K562 (cell line): Measurements from ENCODE around the gene DUSP16. TPM values are rescaled to one million over a fixed set of nuclear protein-coding genes. Genes with fewer than 3 reads are reported as not detected.
"Not testable (repeated sequence)": the region's sequence is repeated elsewhere in the genome, so short reads cannot be mapped to it uniquely, and the experiment has no call there.

Source experiments
- ATAC-seq: fragments of 200-7000 bp; cut with Tn5 transposase; 3 replicates; pipeline ENCODE4 v1.9.1; 2020; ENCODE audit warnings: moderate library complexity
- BruUV-seq: library from RNA; stranded (reverse); fragments of 400-500 nt; replicated peaks from 2 replicates; lab custom pipeline; 2021; lab: Mats Ljungman, UMichigan
- CTCF ChIA-PET: fragments of 300-600 bp; formaldehyde crosslinking; extraction: SDS; loops from one replicate; lab custom pipeline; 2021; ENCODE audit warnings: low intra/inter-chr PET ratio; lab: Yijun Ruan, JAX
- POLR2A ChIA-PET: fragments of 300-600, 350-650 bp; sonication (Branson Sonifier 250); formaldehyde crosslinking; extraction: SDS; loops from one replicate; lab custom pipeline; 2021; ENCODE audit warnings: antibody characterized with exemption, inconsistent platforms; lab: Yijun Ruan, JAX
- DNase-seq, 4 experiments: peaks; one replicate each; pipeline versions ENCODE4 v3.0.0 to v3.0.0-alpha.2; 2011 to 2018; ENCODE audit warnings: low spot score in 3 of 4, mixed read lengths in 3 of 4; ENCODE audit errors: extremely low read depth in 1 of 4
- FAIRE-seq: peaks from 2 replicates; lab custom pipeline; 2011; peaks lifted over from hg19 to GRCh38; lab: Jason Lieb, UNC
- H2AFZ ChIP-seq: 2 replicates; pipeline ENCODE4 v1.6.0; 2011; ENCODE audit warnings: low read depth, low read length, control low read depth, inconsistent platforms
- H3K27ac ChIP-seq: fragments of 200-600 bp; 3 replicates; pipeline ENCODE4 v1.8.0; 2011; ENCODE audit warnings: low read depth, mild to moderate bottlenecking, control low read depth, inconsistent platforms, low read length, moderate library complexity, mixed read lengths; ENCODE audit errors: extremely low read depth
- H3K27me3 ChIP-seq, 2 experiments: fragments of 300-600 bp in 1 of 2; 2 replicates in 1 of 2; 3 replicates in 1 of 2; pipeline versions ENCODE4 v1.6.0 to v1.8.0; 2011; ENCODE audit warnings: inconsistent platforms in 2 of 2, low read length in 2 of 2, mild to moderate bottlenecking in 1 of 2, mixed read lengths in 1 of 2, moderate library complexity in 1 of 2; ENCODE audit not compliant: control insufficient read depth in 2 of 2, insufficient read depth in 2 of 2
- H3K36me3 ChIP-seq: fragments of 300-600 bp; 3 replicates; pipeline ENCODE4 v1.8.0; 2011; ENCODE audit warnings: mild to moderate bottlenecking, low read length, inconsistent platforms; ENCODE audit not compliant: control insufficient read depth, insufficient read depth
- H3K4me1 ChIP-seq, 2 experiments: fragments of 200-600 bp in 1 of 2; replicated peaks in 1 of 2; 2 replicates in 1 of 2; 3 replicates in 1 of 2; pipeline versions ENCODE4 v1.5.1 to v1.8.0; 2011; ENCODE audit warnings: inconsistent platforms in 2 of 2, low read length in 2 of 2, mild to moderate bottlenecking in 1 of 2, mixed read lengths in 1 of 2, moderate library complexity in 1 of 2; ENCODE audit not compliant: control insufficient read depth in 2 of 2, insufficient read depth in 2 of 2
- H3K4me2 ChIP-seq: 2 replicates; pipeline ENCODE4 v1.6.1; 2011; ENCODE audit warnings: low read length, control low read depth, inconsistent platforms, mixed read lengths; ENCODE audit not compliant: insufficient read depth
- H3K4me3 ChIP-seq: fragments of 200-600 bp; sonication (generic), shearing (Covaris generic); 2 replicates; pipeline ENCODE4 v1.5.1; 2016; ENCODE audit warnings: control low read depth, inconsistent platforms
- H3K79me2 ChIP-seq: fragments of 200-600 bp; 3 replicates; pipeline ENCODE4 v1.8.0; 2011; ENCODE audit warnings: low read length, inconsistent platforms; ENCODE audit not compliant: control insufficient read depth, insufficient read depth
- H3K9ac ChIP-seq, 2 experiments: 2 replicates each; pipeline versions ENCODE4 v1.6.0 to v1.6.1; 2011; ENCODE audit warnings: low read depth in 2 of 2, low read length in 2 of 2, control low read depth in 1 of 2, inconsistent platforms in 1 of 2, mild to moderate bottlenecking in 1 of 2, mixed read lengths in 1 of 2; ENCODE audit not compliant: insufficient read depth in 1 of 2
- H3K9me1 ChIP-seq: one replicate; pipeline ENCODE4 v1.6.0; 2011; ENCODE audit warnings: inconsistent platforms, mild to moderate bottlenecking, low read length, moderate library complexity; ENCODE audit not compliant: control insufficient read depth, insufficient read depth
- H3K9me3 ChIP-seq: replicated peaks from 2 replicates; pipeline ENCODE4 v1.5.1; 2011; ENCODE audit warnings: low read depth, low read length, inconsistent platforms; ENCODE audit not compliant: control insufficient read depth, insufficient read depth
- H4K20me1 ChIP-seq: replicated peaks from 2 replicates; pipeline ENCODE4 v1.6.1; 2011; ENCODE audit warnings: low read length, inconsistent platforms, mixed read lengths; ENCODE audit not compliant: control insufficient read depth, insufficient read depth
- MEIS2 ChIP-seq: fragments of 450-650 bp; IDR thresholded peaks from 2 replicates; pipeline ENCODE4 v1.6.1; 2014; ENCODE audit warnings: mild to moderate bottlenecking; ENCODE audit not compliant: partially characterized antibody
- PKNOX1 ChIP-seq: fragments of 450-650 bp; IDR thresholded peaks from 2 replicates; pipeline ENCODE4 v1.6.1; 2016
- WGBS: fragments of 100-300 bp; shearing (Covaris generic); methylation state at CpG from one replicate; pipeline ENCODE4 v1.1.6; 2016; ENCODE audit warnings: low coverage, mixed read lengths; ENCODE audit not compliant: insufficient coverage; ENCODE audit errors: missing lambda C conversion rate; 5-methylcytosine and 5-hydroxymethylcytosine counted together
- in situ Hi-C: fragments of 300-500 bp; cut with MboI; formaldehyde crosslinking; loops from 4 replicates; pipeline ENCODE4 v1.15.0; 2018; ENCODE audit warnings: inconsistent platforms, mixed read lengths
- intact Hi-C: fragments of 100-400 bp; cut with micrococcal nuclease; formaldehyde crosslinking; loops from 2 replicates; pipeline ENCODE4 v1.14.2; 2022
- polyA plus RNA-seq, 8 experiments: library from polyadenylated mRNA; depleted of rRNA in 4 of 8; stranded (reverse) in 5 of 8; unstranded in 3 of 8; fragments of >200 nt; fragmentation: Nextera tagmentation in 2 of 8; fragmentation: Illumina TruSeq in 1 of 8; extraction: Ambion mirVana in 2 of 8; extraction: Trizol in 1 of 8; gene quantifications; 2 replicates each; pipeline versions ENCODE4 v1.2.1 to v1.2.3, GENCODE V29; 2011 to 2014; ENCODE audit warnings: inconsistent platforms in 1 of 8, missing spikeins in 1 of 8
- total RNA-seq, 7 experiments: library from RNA; depleted of rRNA in 6 of 7; stranded (reverse); fragments of >200 nt in 6 of 7; fragmentation: Illumina TruSeq in 2 of 7; extraction: Trizol in 2 of 7; gene quantifications; 2 replicates each; pipeline versions ENCODE4 v1.2.1 to v1.2.3, GENCODE V29; 2011 to 2021; ENCODE audit warnings: low replicate concordance in 1 of 7

The DUSP16 gene
- total and polyA plus RNA-seq, 9 of the 15 experiments (the other 6 are each of a cell fraction or from before 2014, with no cell fraction given): 0.70 to 12.3 (median 5.7) TPM

GRCh38 chr12:12471982-12472961, 90.4 kb downstream of the DUSP16 start:
- H3K79me2 ChIP-seq, ATAC-seq, H3K9ac ChIP-seq, H2AFZ ChIP-seq, H3K9me3 ChIP-seq, FAIRE-seq, H3K4me2 ChIP-seq, intact Hi-C loops, H3K9me1 ChIP-seq, H3K27me3 ChIP-seq, BruUV-seq, H3K27ac ChIP-seq, in situ Hi-C loops, H4K20me1 ChIP-seq, CTCF ChIA-PET, DNase-seq, H3K4me3 ChIP-seq, POLR2A ChIA-PET: not testable (repeated sequence)
- peaks cover 6 to 16% of the 10 kb centered on the region in 2 experiments; a peak in 3 of 5 replicates for H3K4me1 ChIP-seq
- TF ChIP-seq MEIS2 (peak; percentile 29), PKNOX1 (peak; percentile 29; the same call in 1 of the 2 replicates)
- WGBS: 74% methylated on average over 6 of the region's 37 CpGs
- peaks cover 17% of the 10 kb centered on the region; the same call in 2 of the 3 replicates for H3K36me3 ChIP-seq
